KMS-11 (cell line): ENCODE results near the gene NFE2.

Source experiments
- H2AFZ ChIP-seq: fragments of 200-600 bp; sonication (generic); 2 replicates; pipeline ENCODE4 v1.6.1; 2016; ENCODE audit warnings: antibody characterized with exemption, mixed run types, low read depth
- H3K27ac ChIP-seq: fragments of 200-600 bp; sonication (generic); 2 replicates; pipeline ENCODE4 v1.6.1; 2016; ENCODE audit warnings: mild to moderate bottlenecking, mixed run types
- H3K27me3 ChIP-seq: fragments of 200-600 bp; sonication (generic); 2 replicates; pipeline ENCODE4 v1.6.1; 2017; ENCODE audit warnings: mild to moderate bottlenecking, low read depth, mixed run types, moderate library complexity; ENCODE audit not compliant: insufficient read depth
- H3K36me3 ChIP-seq: fragments of 200-600 bp; sonication (generic); 2 replicates; pipeline ENCODE4 v1.6.1; 2017; ENCODE audit warnings: mild to moderate bottlenecking, mixed run types; ENCODE audit not compliant: insufficient read depth
- H3K4me1 ChIP-seq: fragments of 200-600 bp; sonication (generic); 2 replicates; pipeline ENCODE4 v1.6.1; 2016; ENCODE audit warnings: mild to moderate bottlenecking, low read depth, mixed run types; ENCODE audit not compliant: poor library complexity, severe bottlenecking
- H3K4me2 ChIP-seq: fragments of 200-600 bp; sonication (generic); 2 replicates; pipeline ENCODE4 v1.7.0; 2016; ENCODE audit warnings: mild to moderate bottlenecking, mixed run types
- H3K4me3 ChIP-seq: fragments of 200-600 bp; sonication (generic); IDR thresholded peaks from 2 replicates; pipeline ENCODE4 v1.6.1; 2017; ENCODE audit warnings: low read depth, low read length, mixed read lengths; ENCODE audit not compliant: insufficient read depth
- H3K79me2 ChIP-seq: fragments of 200-600 bp; sonication (generic); 2 replicates; pipeline ENCODE4 v1.6.1; 2016; ENCODE audit warnings: low read depth, mixed run types; ENCODE audit not compliant: insufficient read depth
- H3K9ac ChIP-seq: fragments of 200-600 bp; sonication (generic); 2 replicates; pipeline ENCODE4 v1.6.1; 2016; ENCODE audit warnings: mild to moderate bottlenecking, mixed run types
- H4K20me1 ChIP-seq: fragments of 200-600 bp; sonication (generic); 2 replicates; pipeline ENCODE4 v1.6.1; 2016; ENCODE audit warnings: mild to moderate bottlenecking, mixed run types; ENCODE audit not compliant: insufficient read depth
- CTCF ChIP-seq: fragments of 200-600 bp; sonication (generic); conservative IDR thresholded peaks from 2 replicates; pipeline ENCODE4 v1.6.1; 2017; ENCODE audit warnings: low read depth, mild to moderate bottlenecking, antibody characterized with exemption, low read length, moderate library complexity, mixed read lengths

The NFE2 gene

DNA sequence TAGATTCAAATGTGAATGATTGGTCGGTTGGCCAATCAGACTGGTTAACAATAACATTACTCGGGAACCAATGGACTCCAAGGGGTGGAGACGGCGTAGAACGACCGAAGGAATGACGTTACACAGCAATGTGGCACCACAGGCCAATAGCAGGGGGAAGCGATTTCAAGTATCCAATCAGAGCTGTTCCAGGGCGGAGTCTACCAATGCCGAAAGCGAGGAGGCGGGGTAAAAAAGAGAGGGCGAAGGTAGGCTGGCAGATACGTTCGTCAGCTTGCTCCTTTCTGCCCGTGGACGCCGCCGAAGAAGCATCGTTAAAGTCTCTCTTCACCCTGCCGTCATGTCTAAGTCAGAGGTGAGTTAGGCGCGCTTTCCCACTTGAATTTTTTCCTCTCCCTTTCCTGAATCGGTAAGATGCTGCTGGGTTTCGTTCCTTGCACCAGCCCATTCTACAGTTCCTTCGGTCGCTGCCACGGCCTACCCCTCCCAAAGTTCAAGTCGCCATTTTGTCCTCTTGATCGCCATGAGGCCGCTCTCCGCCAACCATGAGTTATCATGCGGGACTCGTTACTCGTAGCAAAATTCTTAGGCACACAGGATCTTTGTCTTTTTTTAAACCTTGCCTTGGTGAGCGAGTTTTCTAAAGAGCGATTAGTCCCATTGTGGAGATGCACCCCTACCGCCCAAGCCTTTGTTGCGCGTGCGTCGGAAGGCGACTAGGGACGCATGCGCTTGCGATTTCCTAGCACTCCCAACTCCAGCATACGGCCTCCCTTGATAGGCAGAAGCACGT is 20.2 kb downstream of the NFE2 start, which contains the start of gene HNRNPA1:
Gene HNRNPA1 (plus strand): TSS at position 259 of the 793 bp plus-strand sequence. CDS start 82 bp downstream, at position 341.
- H3K36me3 ChIP-seq, result peaks cover 46% of the 10 kb centered on the region
- 0 out of 2 replicates have a peak, but pooled peaks have one; percentile 33 for TF ChIP-seq CTCF
- peaks cover 57% of the 10 kb centered on the region for H3K4me1 ChIP-seq
- peak within 1 kb of the TSS; percentile 99 for H3K9ac ChIP-seq
- no peaks in the 10 kb centered on the region for H3K27me3 ChIP-seq
- H3K79me2 ChIP-seq, result peaks cover 86% of the 10 kb centered on the region
- peak within 1 kb of the TSS; percentile 90 for H3K4me3 ChIP-seq
- H2AFZ ChIP-seq, result peak within 1 kb of the TSS; percentile 45
- peaks cover 41% of the 10 kb centered on the region for H4K20me1 ChIP-seq
- peak within 1 kb of the TSS; percentile 94 for H3K4me2 ChIP-seq
- H3K27ac ChIP-seq, result peak within 1 kb of the TSS; percentile 94

- H4K20me1 ChIP-seq, result peaks cover 34% of the 10 kb centered on the region
- peak within 1 kb of the TSS; percentile 99 for H3K9ac ChIP-seq
- peak within 1 kb of the TSS; percentile 94 for H3K27ac ChIP-seq
- peaks cover 51% of the 10 kb centered on the region for H3K4me1 ChIP-seq
- no peak for TF ChIP-seq CTCF
- peak within 1 kb of the TSS; percentile 45 for H2AFZ ChIP-seq
- H3K4me3 ChIP-seq, result peak within 1 kb of the TSS; percentile 90
- H3K4me2 ChIP-seq, result peak within 1 kb of the TSS; percentile 94
- H3K27me3 ChIP-seq, result no peaks in the 10 kb centered on the region
- peaks cover 88% of the 10 kb centered on the region for H3K79me2 ChIP-seq
- H3K36me3 ChIP-seq, result peaks cover 39% of the 10 kb centered on the region
Measured at GRCh38 chr12:54279632-54280467, 21.0 kb downstream of the NFE2 start, which contains the start of gene CBX5. CBX5 (minus strand) TSS chr12:54280122; CDS start chr12:54257650, 22,472 bp downstream.

- no peaks in the 10 kb centered on the region for H3K27me3 ChIP-seq
- peak overlapping the region; percentile 90 for H3K4me3 ChIP-seq
- H3K27ac ChIP-seq, result peak overlapping the region; percentile 94
- peak overlapping the region; percentile 45 for H2AFZ ChIP-seq
- peaks cover 29% of the 10 kb centered on the region for H4K20me1 ChIP-seq
- peaks cover 52% of the 10 kb centered on the region for H3K4me1 ChIP-seq
- TF ChIP-seq CTCF, result no peak; the same call in 1 of the 2 replicates
- H3K36me3 ChIP-seq, result peaks cover 38% of the 10 kb centered on the region
- peak overlapping the region; percentile 99 for H3K9ac ChIP-seq
- H3K4me2 ChIP-seq, result peak overlapping the region; percentile 94
- peaks cover 88% of the 10 kb centered on the region for H3K79me2 ChIP-seq
Measured at GRCh38 chr12:54279227-54279631, 21.6 kb downstream of the NFE2 start.

GRCh38 chr12:54277823-54278276 is 23.0 kb downstream of the NFE2 start:
- H3K27ac ChIP-seq, result no peak overlapping the region; the same call in 1 of the 2 replicates
- H2AFZ ChIP-seq, result no peak overlapping the region
- peak overlapping the region; percentile 94 for H3K4me2 ChIP-seq
- peaks cover 78% of the 10 kb centered on the region for H3K79me2 ChIP-seq
- peaks cover 15% of the 10 kb centered on the region for H4K20me1 ChIP-seq
- H3K9ac ChIP-seq, result peak overlapping the region; percentile 99; the same call in 1 of the 2 replicates
- H3K4me1 ChIP-seq, result peaks cover 52% of the 10 kb centered on the region
- TF ChIP-seq CTCF, result no peak
- H3K4me3 ChIP-seq, result no peak overlapping the region
- peaks cover 24% of the 10 kb centered on the region for H3K36me3 ChIP-seq
- H3K27me3 ChIP-seq, result no peaks in the 10 kb centered on the region
